ENCODE data around the gene KRTAP1-5.
"Not testable (repeated sequence)": the region's sequence is repeated elsewhere in the genome, so short reads cannot be mapped to it uniquely, and the experiment has no call there.

DNA sequence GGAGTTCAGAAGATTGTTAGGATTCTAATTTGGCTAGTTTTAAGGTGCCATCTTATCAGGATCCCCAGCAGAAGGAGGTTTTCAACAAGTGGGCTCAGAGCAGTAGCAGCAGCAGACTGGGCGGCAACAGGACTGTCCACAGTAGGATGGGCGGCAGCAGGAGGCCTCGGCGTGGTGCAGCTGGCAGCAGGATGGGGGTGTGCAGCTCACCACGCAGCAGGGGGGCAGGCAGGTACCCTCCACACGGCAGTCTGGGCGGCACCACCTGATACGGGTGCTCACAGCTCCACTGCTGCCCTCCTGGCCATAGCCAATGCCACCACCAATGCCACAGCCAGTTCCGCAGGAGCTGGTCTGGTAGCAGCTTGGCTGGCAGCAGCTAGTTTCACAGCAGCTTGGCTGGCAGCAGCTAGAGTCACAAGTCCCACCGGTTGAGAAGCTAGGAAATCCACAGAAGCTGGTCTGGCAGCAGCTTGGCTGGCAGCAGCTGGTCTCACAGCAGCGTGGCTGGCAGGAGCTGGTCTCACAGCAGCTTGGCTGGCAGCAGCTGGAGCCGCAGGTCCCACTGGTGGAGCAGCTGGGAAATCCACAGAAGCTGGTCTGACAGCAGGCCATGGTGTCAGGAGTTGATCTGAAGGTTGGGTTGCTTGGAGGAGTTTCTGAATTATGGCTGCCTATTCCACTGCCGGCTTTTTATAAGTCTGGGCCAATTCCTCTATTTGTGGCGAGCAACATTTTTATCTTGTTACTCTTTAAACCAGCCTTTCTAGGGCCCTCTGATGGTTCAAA is 14.0 kb upstream of the KRTAP1-5 start, which contains the start of gene KRTAP1-1:
- TF ChIP-seq GABPA (IDR thresholded peaks at IDR 0.05; ENCODE audit: low read depth); RBBP5 (conservative IDR thresholded peaks at IDR 0.05); EZH2 (IDR thresholded peaks at IDR 0.05; ENCODE audit: borderline replicate concordance, control insufficient read depth, low read depth, low read length); ASH2L (IDR thresholded peaks at IDR 0.05; ENCODE audit: borderline replicate concordance, low read depth); RAD21 (IDR thresholded peaks at IDR 0.05; ENCODE audit: insufficient read depth, low read depth, low read length); POLR2A (IDR thresholded peaks at IDR 0.05; ENCODE audit: low read depth, low read length); FOS (IDR thresholded peaks at IDR 0.05; ENCODE audit: borderline replicate concordance, extremely low read depth, insufficient read length); CBFB (IDR thresholded peaks at IDR 0.05; ENCODE audit: low read depth): not testable (repeated sequence)
- TF ChIP-seq, protein P1, sequence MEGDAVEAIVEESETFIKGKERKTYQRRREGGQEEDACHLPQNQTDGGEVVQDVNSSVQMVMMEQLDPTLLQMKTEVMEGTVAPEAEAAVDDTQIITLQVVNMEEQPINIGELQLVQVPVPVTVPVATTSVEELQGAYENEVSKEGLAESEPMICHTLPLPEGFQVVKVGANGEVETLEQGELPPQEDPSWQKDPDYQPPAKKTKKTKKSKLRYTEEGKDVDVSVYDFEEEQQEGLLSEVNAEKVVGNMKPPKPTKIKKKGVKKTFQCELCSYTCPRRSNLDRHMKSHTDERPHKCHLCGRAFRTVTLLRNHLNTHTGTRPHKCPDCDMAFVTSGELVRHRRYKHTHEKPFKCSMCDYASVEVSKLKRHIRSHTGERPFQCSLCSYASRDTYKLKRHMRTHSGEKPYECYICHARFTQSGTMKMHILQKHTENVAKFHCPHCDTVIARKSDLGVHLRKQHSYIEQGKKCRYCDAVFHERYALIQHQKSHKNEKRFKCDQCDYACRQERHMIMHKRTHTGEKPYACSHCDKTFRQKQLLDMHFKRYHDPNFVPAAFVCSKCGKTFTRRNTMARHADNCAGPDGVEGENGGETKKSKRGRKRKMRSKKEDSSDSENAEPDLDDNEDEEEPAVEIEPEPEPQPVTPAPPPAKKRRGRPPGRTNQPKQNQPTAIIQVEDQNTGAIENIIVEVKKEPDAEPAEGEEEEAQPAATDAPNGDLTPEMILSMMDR (IDR thresholded peaks at IDR 0.05 in 2 of 3, conservative IDR thresholded peaks at IDR 0.05 in 1 of 3; ENCODE audit: control insufficient read depth in 2 of 3, extremely low read depth in 1 of 3, insufficient read depth in 1 of 3, low read depth in 3 of 3, low read length in 3 of 3), result not testable (repeated sequence)
- TF ChIP-seq, protein P2, sequence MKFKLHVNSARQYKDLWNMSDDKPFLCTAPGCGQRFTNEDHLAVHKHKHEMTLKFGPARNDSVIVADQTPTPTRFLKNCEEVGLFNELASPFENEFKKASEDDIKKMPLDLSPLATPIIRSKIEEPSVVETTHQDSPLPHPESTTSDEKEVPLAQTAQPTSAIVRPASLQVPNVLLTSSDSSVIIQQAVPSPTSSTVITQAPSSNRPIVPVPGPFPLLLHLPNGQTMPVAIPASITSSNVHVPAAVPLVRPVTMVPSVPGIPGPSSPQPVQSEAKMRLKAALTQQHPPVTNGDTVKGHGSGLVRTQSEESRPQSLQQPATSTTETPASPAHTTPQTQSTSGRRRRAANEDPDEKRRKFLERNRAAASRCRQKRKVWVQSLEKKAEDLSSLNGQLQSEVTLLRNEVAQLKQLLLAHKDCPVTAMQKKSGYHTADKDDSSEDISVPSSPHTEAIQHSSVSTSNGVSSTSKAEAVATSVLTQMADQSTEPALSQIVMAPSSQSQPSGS (IDR thresholded peaks at IDR 0.05; ENCODE audit: low read length), result not testable (repeated sequence)

All from GM12878 (cell line).